ENCODE measurements around the gene SRSF7. TPM values are rescaled to one million over a fixed set of nuclear protein-coding genes. Genes with fewer than 3 reads are reported as not detected.
"Not testable (repeated sequence)": the region's sequence is repeated elsewhere in the genome, so short reads cannot be mapped to it uniquely, and the experiment has no call there.

The SRSF7 gene
- total and polyA plus RNA-seq, 4 donors, result 115 to 162 (median 134) TPM

GRCh38 chr2:38722271-38723061 lies 28.7 kb downstream of the SRSF7 start:
- 94% methylated on average over 5 of the region's 9 CpGs for WGBS (ENCODE audit: insufficient coverage)
- H3K4me3 ChIP-seq (ENCODE audit: low read depth, low read length), result no peak overlapping the region
- H3K9me3 ChIP-seq (ENCODE audit: control insufficient read depth, insufficient read depth, low read length), result no peaks in the 10 kb centered on the region
- H3K36me3 ChIP-seq (ENCODE audit: control insufficient read depth, insufficient read depth, low read length), result no peaks in the 10 kb centered on the region
- H3K27me3 ChIP-seq (ENCODE audit: control insufficient read depth, insufficient read depth, low read length), result no peaks in the 10 kb centered on the region
- DNase-seq (ENCODE audit: low read depth in 4 of 6, low spot score in 6 of 6), result no peak
- no peaks in the 10 kb centered on the region for H3K4me1 ChIP-seq (ENCODE audit: control insufficient read depth, insufficient read depth, low read length)
- H3K27ac ChIP-seq (ENCODE audit: low read depth, low read length), result no peak overlapping the region

GRCh38 chr2:38720613-38721241 lies 30.4 kb downstream of the SRSF7 start:
- Histone ChIP-seq H3K27me3 (ENCODE audit: control insufficient read depth, insufficient read depth, low read length) (no peaks in the 10 kb centered on the region), H3K4me3 (ENCODE audit: low read depth, low read length) (no peak overlapping the region), H3K36me3 (ENCODE audit: control insufficient read depth, insufficient read depth, low read length) (no peaks in the 10 kb centered on the region), H3K9me3 (ENCODE audit: control insufficient read depth, insufficient read depth, low read length) (no peaks in the 10 kb centered on the region), H3K4me1 (ENCODE audit: control insufficient read depth, insufficient read depth, low read length) (no peaks in the 10 kb centered on the region), H3K27ac (ENCODE audit: low read depth, low read length) (peak overlapping the region; percentile 61)
- peak in 5 of 6 donors; percentile 45 to 93 (median 57) for DNase-seq (ENCODE audit: low read depth in 4 of 6, low spot score in 6 of 6)
- 50% methylated on average over 1 of the region's 4 CpGs for WGBS (ENCODE audit: insufficient coverage)

- no peaks in the 10 kb centered on the region for H3K27me3 ChIP-seq (ENCODE audit: control insufficient read depth, insufficient read depth, low read length)
- WGBS (ENCODE audit: insufficient coverage), result 96% methylated on average over 5 of the region's 12 CpGs
- no peak overlapping the region for H3K4me3 ChIP-seq (ENCODE audit: low read depth, low read length)
- no peak overlapping the region for H3K27ac ChIP-seq (ENCODE audit: low read depth, low read length)
- H3K4me1 ChIP-seq (ENCODE audit: control insufficient read depth, insufficient read depth, low read length), result no peaks in the 10 kb centered on the region
- H3K9me3 ChIP-seq (ENCODE audit: control insufficient read depth, insufficient read depth, low read length), result no peaks in the 10 kb centered on the region
- no peak for DNase-seq (ENCODE audit: low read depth in 4 of 6, low spot score in 6 of 6)
- H3K36me3 ChIP-seq (ENCODE audit: control insufficient read depth, insufficient read depth, low read length), result no peaks in the 10 kb centered on the region
These were observed 31.5 kb downstream of the SRSF7 start for GRCh38 chr2:38719706-38720105.

- DNase-seq (ENCODE audit: low read depth in 4 of 6, low spot score in 6 of 6), result no peak
- H3K27ac ChIP-seq (ENCODE audit: low read depth, low read length), result no peak overlapping the region
- no peaks in the 10 kb centered on the region for H3K9me3 ChIP-seq (ENCODE audit: control insufficient read depth, insufficient read depth, low read length)
- no peaks in the 10 kb centered on the region for H3K36me3 ChIP-seq (ENCODE audit: control insufficient read depth, insufficient read depth, low read length)
- no peaks in the 10 kb centered on the region for H3K27me3 ChIP-seq (ENCODE audit: control insufficient read depth, insufficient read depth, low read length)
- no peak overlapping the region for H3K4me3 ChIP-seq (ENCODE audit: low read depth, low read length)
- WGBS (ENCODE audit: insufficient coverage), result no CpG with 5 or more reads among the region's 4 CpGs
- no peaks in the 10 kb centered on the region for H3K4me1 ChIP-seq (ENCODE audit: control insufficient read depth, insufficient read depth, low read length)
These were observed 32.6 kb downstream of the SRSF7 start for GRCh38 chr2:38718601-38719000.

- Histone ChIP-seq H3K27me3 (ENCODE audit: control insufficient read depth, insufficient read depth, low read length) (no peaks in the 10 kb centered on the region), H3K27ac (ENCODE audit: low read depth, low read length) (no peak overlapping the region), H3K4me3 (ENCODE audit: low read depth, low read length) (no peak overlapping the region), H3K36me3 (ENCODE audit: control insufficient read depth, insufficient read depth, low read length) (no peaks in the 10 kb centered on the region), H3K9me3 (ENCODE audit: control insufficient read depth, insufficient read depth, low read length) (no peaks in the 10 kb centered on the region), H3K4me1 (ENCODE audit: control insufficient read depth, insufficient read depth, low read length) (no peaks in the 10 kb centered on the region)
- DNase-seq (ENCODE audit: low read depth in 4 of 6, low spot score in 6 of 6), result no peak
- 95% methylated on average over 4 of the region's 6 CpGs for WGBS (ENCODE audit: insufficient coverage)
These were observed 35.0 kb downstream of the SRSF7 start for GRCh38 chr2:38716185-38716584.

GRCh38 chr2:38714941-38715340 lies 36.2 kb downstream of the SRSF7 start:
- DNase-seq (ENCODE audit: low read depth in 4 of 6, low spot score in 6 of 6); H3K4me3 ChIP-seq (ENCODE audit: low read depth, low read length); H3K36me3 ChIP-seq (ENCODE audit: control insufficient read depth, insufficient read depth, low read length); H3K4me1 ChIP-seq (ENCODE audit: control insufficient read depth, insufficient read depth, low read length); H3K27ac ChIP-seq (ENCODE audit: low read depth, low read length); H3K9me3 ChIP-seq (ENCODE audit: control insufficient read depth, insufficient read depth, low read length); H3K27me3 ChIP-seq (ENCODE audit: control insufficient read depth, insufficient read depth, low read length): not testable (repeated sequence)
- no CpG with 5 or more reads among the region's 1 CpG for whole genome bisulfite sequencing (ENCODE audit: insufficient coverage)

- Histone ChIP-seq H3K4me1 (ENCODE audit: control insufficient read depth, insufficient read depth, low read length) (no peaks in the 10 kb centered on the region), H3K4me3 (ENCODE audit: low read depth, low read length) (no peak overlapping the region), H3K36me3 (ENCODE audit: control insufficient read depth, insufficient read depth, low read length) (no peaks in the 10 kb centered on the region), H3K27ac (ENCODE audit: low read depth, low read length) (no peak overlapping the region), H3K27me3 (ENCODE audit: control insufficient read depth, insufficient read depth, low read length) (no peaks in the 10 kb centered on the region), H3K9me3 (ENCODE audit: control insufficient read depth, insufficient read depth, low read length) (no peaks in the 10 kb centered on the region)
- no peak for DNase-seq (ENCODE audit: low read depth in 4 of 6, low spot score in 6 of 6)
- WGBS (ENCODE audit: insufficient coverage), result 81% methylated on average over 3 of the region's 3 CpGs
These were observed 37.8 kb downstream of the SRSF7 start for GRCh38 chr2:38713338-38713737.

GRCh38 chr2:38712871-38713270 lies 38.3 kb downstream of the SRSF7 start:
- Histone ChIP-seq H3K36me3 (ENCODE audit: control insufficient read depth, insufficient read depth, low read length) (no peaks in the 10 kb centered on the region), H3K27me3 (ENCODE audit: control insufficient read depth, insufficient read depth, low read length) (no peaks in the 10 kb centered on the region), H3K27ac (ENCODE audit: low read depth, low read length) (no peak overlapping the region), H3K4me1 (ENCODE audit: control insufficient read depth, insufficient read depth, low read length) (no peaks in the 10 kb centered on the region), H3K9me3 (ENCODE audit: control insufficient read depth, insufficient read depth, low read length) (no peaks in the 10 kb centered on the region), H3K4me3 (ENCODE audit: low read depth, low read length) (no peak overlapping the region)
- 72% methylated on average over 3 of the region's 4 CpGs for WGBS (ENCODE audit: insufficient coverage)
- DNase-seq (ENCODE audit: low read depth in 4 of 6, low spot score in 6 of 6), result no peak

GRCh38 chr2:38712413-38712812 lies 38.7 kb downstream of the SRSF7 start:
- no peak overlapping the region for H3K27ac ChIP-seq (ENCODE audit: low read depth, low read length)
- no peaks in the 10 kb centered on the region for H3K9me3 ChIP-seq (ENCODE audit: control insufficient read depth, insufficient read depth, low read length)
- H3K36me3 ChIP-seq (ENCODE audit: control insufficient read depth, insufficient read depth, low read length), result no peaks in the 10 kb centered on the region
- no peaks in the 10 kb centered on the region for H3K27me3 ChIP-seq (ENCODE audit: control insufficient read depth, insufficient read depth, low read length)
- H3K4me3 ChIP-seq (ENCODE audit: low read depth, low read length), result no peak overlapping the region
- H3K4me1 ChIP-seq (ENCODE audit: control insufficient read depth, insufficient read depth, low read length), result no peaks in the 10 kb centered on the region
- DNase-seq (ENCODE audit: low read depth in 4 of 6, low spot score in 6 of 6), result no peak
- 94% methylated on average over 2 of the region's 7 CpGs for WGBS (ENCODE audit: insufficient coverage)

GRCh38 chr2:38711558-38711957 lies 39.6 kb downstream of the SRSF7 start:
- no peaks in the 10 kb centered on the region for H3K36me3 ChIP-seq (ENCODE audit: control insufficient read depth, insufficient read depth, low read length)
- no peak for DNase-seq (ENCODE audit: low read depth in 4 of 6, low spot score in 6 of 6)
- no peak overlapping the region for H3K27ac ChIP-seq (ENCODE audit: low read depth, low read length)
- no peaks in the 10 kb centered on the region for H3K27me3 ChIP-seq (ENCODE audit: control insufficient read depth, insufficient read depth, low read length)
- no peaks in the 10 kb centered on the region for H3K4me1 ChIP-seq (ENCODE audit: control insufficient read depth, insufficient read depth, low read length)
- no peak overlapping the region for H3K4me3 ChIP-seq (ENCODE audit: low read depth, low read length)
- no peaks in the 10 kb centered on the region for H3K9me3 ChIP-seq (ENCODE audit: control insufficient read depth, insufficient read depth, low read length)
